Astrocyte (in vitro differentiated cells and primary cell): ENCODE results near the gene TTL. TPM values are rescaled to one million over a fixed set of nuclear protein-coding genes. Genes with fewer than 3 reads are reported as not detected.
"Not testable (repeated sequence)": the region's sequence is repeated elsewhere in the genome, so short reads cannot be mapped to it uniquely, and the experiment has no call there.

Experiments
- DNase-seq: peaks from one replicate; pipeline ENCODE4 v3.0.0-alpha.2; 2010; ENCODE audit warnings: low read depth
- FAIRE-seq: peaks from 2 replicates; lab custom pipeline; 2011; peaks lifted over from hg19 to GRCh38; lab: Jason Lieb, UNC
- H2AFZ ChIP-seq: 2 replicates; pipeline ENCODE4 v1.6.0; 2012; ENCODE audit warnings: low read depth, low read length, inconsistent platforms
- H3K27ac ChIP-seq: 2 replicates; pipeline ENCODE4 v1.5.1; 2011; ENCODE audit warnings: low read depth, low read length, inconsistent platforms
- H3K27me3 ChIP-seq: 2 replicates; pipeline ENCODE4 v1.6.0; 2011; ENCODE audit warnings: low read length, inconsistent platforms; ENCODE audit not compliant: insufficient read depth
- H3K36me3 ChIP-seq: 2 replicates; pipeline ENCODE4 v1.5.1; 2011; ENCODE audit warnings: low read length, inconsistent platforms; ENCODE audit not compliant: insufficient read depth
- H3K4me1 ChIP-seq: 2 replicates; pipeline ENCODE4 v1.5.1; 2011; ENCODE audit warnings: low read length, inconsistent platforms; ENCODE audit not compliant: insufficient read depth
- H3K4me2 ChIP-seq: 2 replicates; pipeline ENCODE4 v1.6.0; 2012; ENCODE audit warnings: low read length, inconsistent platforms
- H3K4me3 ChIP-seq: 2 replicates; pipeline ENCODE4 v1.5.1; 2011; ENCODE audit warnings: low read depth, mild to moderate bottlenecking, low read length, inconsistent platforms; ENCODE audit not compliant: insufficient read depth
- H3K79me2 ChIP-seq: 2 replicates; pipeline ENCODE4 v1.6.0; 2012; ENCODE audit warnings: mild to moderate bottlenecking, low read length, inconsistent platforms; ENCODE audit not compliant: insufficient read depth
- H3K9ac ChIP-seq: 2 replicates; pipeline ENCODE4 v1.6.0; 2012; ENCODE audit warnings: mild to moderate bottlenecking, low read length, inconsistent platforms
- H3K9me3 ChIP-seq: 2 replicates; pipeline ENCODE4 v1.5.1; 2012; ENCODE audit warnings: low read depth, mild to moderate bottlenecking, low read length, inconsistent platforms; ENCODE audit not compliant: insufficient read depth
- H4K20me1 ChIP-seq: 2 replicates; pipeline ENCODE4 v1.6.0; 2012; ENCODE audit warnings: low read length, inconsistent platforms; ENCODE audit not compliant: insufficient read depth
- H3K27ac Mint-ChIP-seq: one replicate; pipeline ENCODE4 v1.8.0; 2021; ENCODE audit warnings: mild to moderate bottlenecking, mixed read lengths; ENCODE audit not compliant: unreplicated experiment
- H3K27me3 Mint-ChIP-seq: one replicate; pipeline ENCODE4 v1.8.0; 2021; ENCODE audit warnings: low read depth, mixed read lengths; ENCODE audit not compliant: unreplicated experiment
- H3K36me3 Mint-ChIP-seq: one replicate; pipeline ENCODE4 v1.8.0; 2021; ENCODE audit warnings: low read depth, mixed read lengths; ENCODE audit not compliant: unreplicated experiment
- H3K4me1 Mint-ChIP-seq: one replicate; pipeline ENCODE4 v1.8.0; 2021; ENCODE audit warnings: low read depth, mixed read lengths; ENCODE audit not compliant: unreplicated experiment
- H3K4me3 Mint-ChIP-seq: one replicate; pipeline ENCODE4 v1.8.0; 2021; ENCODE audit warnings: mild to moderate bottlenecking, moderate library complexity, mixed read lengths; ENCODE audit not compliant: unreplicated experiment
- H3K9me3 Mint-ChIP-seq: one replicate; pipeline ENCODE4 v1.8.0; 2021; ENCODE audit warnings: mild to moderate bottlenecking, mixed read lengths; ENCODE audit not compliant: unreplicated experiment
- CTCF ChIP-seq: IDR thresholded peaks from 2 replicates; pipeline ENCODE4 v1.5.1; 2011; ENCODE audit warnings: low read depth, mild to moderate bottlenecking, inconsistent platforms, low read length, moderate library complexity; ENCODE audit not compliant: insufficient read depth
- EZH2 ChIP-seq: IDR thresholded peaks from 2 replicates; pipeline ENCODE4 v1.6.1; 2012; ENCODE audit warnings: mild to moderate bottlenecking, low read length, inconsistent platforms; ENCODE audit not compliant: insufficient read depth
- total RNA-seq: library from RNA; stranded (reverse); gene quantifications from 2 replicates; pipeline ENCODE4 v1.2.1, GENCODE V29; 2021

Gene TTL
- total RNA-seq, 1 donor from 2014 or later, result 58.1 TPM

DNA sequence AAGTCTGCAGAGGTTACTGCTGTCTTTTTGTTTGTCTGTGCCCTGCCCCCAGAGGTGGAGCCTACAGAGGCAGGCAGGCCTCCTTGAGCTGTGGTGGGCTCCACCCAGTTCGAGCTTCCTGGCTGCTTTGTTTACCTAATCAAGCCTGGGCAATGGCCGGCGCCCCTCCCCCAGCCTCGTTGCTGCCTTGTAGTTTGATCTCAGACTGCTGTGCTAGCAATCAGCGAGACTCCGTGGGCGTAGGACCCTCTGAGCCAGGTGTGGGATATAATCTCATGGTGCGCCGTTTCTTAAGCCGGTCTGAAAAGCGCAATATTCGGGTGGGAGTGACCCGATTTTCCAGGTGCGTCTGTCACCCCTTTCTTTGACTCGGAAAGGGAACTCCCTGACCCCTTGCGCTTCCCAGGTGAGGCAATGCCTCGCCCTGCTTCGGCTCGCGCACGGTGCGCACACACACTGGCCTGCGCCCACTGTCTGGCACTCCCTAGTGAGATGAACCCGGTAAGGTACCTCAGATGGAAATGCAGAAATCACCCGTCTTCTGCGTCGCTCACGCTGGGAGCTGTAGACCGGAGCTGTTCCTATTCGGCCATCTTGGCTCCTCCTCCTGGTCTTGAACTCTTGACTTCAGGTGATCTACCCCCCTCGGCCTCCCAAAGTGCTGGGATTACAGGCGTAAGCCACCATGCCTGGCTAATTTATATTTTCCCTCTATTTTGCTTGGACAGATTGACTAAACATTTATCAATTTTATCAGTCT, 27.5 kb downstream of the TTL start:
- not testable (repeated sequence) for FAIRE-seq, H3K9me3 Mint-ChIP-seq, H3K36me3 Mint-ChIP-seq, H3K27me3 ChIP-seq, H3K27ac Mint-ChIP-seq, H3K36me3 ChIP-seq, H2AFZ ChIP-seq, H3K9me3 ChIP-seq, H3K9ac ChIP-seq, H3K27me3 Mint-ChIP-seq, H3K4me3 ChIP-seq, H3K4me2 ChIP-seq, H3K4me1 ChIP-seq, H4K20me1 ChIP-seq, H3K4me1 Mint-ChIP-seq, H3K27ac ChIP-seq, DNase-seq
- H3K4me3 Mint-ChIP-seq, result peak overlapping the region; percentile 66
- peaks cover 17% of the 10 kb centered on the region for H3K79me2 ChIP-seq

DNA sequence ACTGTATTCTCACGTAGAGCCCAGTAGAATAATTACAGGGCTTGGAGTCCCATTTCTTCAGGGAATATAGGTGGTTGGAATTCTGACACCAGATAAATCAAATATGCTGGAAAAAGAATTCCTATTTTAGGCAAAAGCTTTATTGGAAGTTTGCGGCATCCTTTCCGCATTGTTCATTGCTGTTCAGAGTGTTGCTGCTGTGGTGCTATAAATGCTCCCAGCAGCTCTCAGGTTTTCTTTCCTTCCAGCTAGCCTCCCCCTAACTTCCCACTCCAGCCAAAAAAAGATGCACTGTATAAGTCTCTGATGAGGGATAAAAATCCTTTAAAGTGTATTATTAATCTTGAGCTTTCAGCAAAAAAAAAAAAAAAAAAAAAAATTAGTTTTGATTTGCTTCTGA, 34.8 kb downstream of the TTL start:
- Histone ChIP-seq H3K9ac (no peak overlapping the region), H3K9me3 (no peaks in the 10 kb centered on the region), H3K4me1 (no peaks in the 10 kb centered on the region), H3K27me3 (no peaks in the 10 kb centered on the region), H2AFZ (no peak overlapping the region), H4K20me1 (no peaks in the 10 kb centered on the region), H3K36me3 (peaks cover 12% of the 10 kb centered on the region), H3K79me2 (no peaks in the 10 kb centered on the region), H3K4me3 (no peak overlapping the region), H3K4me2 (no peak overlapping the region), H3K27ac (no peak overlapping the region)
- TF ChIP-seq EZH2, result no peak
- no peak for TF ChIP-seq CTCF
- Mint-ChIP-seq H3K9me3 (no peaks in the 10 kb centered on the region), H3K27ac (no peak overlapping the region), H3K27me3 (no peaks in the 10 kb centered on the region), H3K4me1 (no peaks in the 10 kb centered on the region), H3K4me3 (no peak overlapping the region), H3K36me3 (peaks cover 30% of the 10 kb centered on the region)
- no peak for DNase-seq
- no peak for FAIRE-seq

DNA sequence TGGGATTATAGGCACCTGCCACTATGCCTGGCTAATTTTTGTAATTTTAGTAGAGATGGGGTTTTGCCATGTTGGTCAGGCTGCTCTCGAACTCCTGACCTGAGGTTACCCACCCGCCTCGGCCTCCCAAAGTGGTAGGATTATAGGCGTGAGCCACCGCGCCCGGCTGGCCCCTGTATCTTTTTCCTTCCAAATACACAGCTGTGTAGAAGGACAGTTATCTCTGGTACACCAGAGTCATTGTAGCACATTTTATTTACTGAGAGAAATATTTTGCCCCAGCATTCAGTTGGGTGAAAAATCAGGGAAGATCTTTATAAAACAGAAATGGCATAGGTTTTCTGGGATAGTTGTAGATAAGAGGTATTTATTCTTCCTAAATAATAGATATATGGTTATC, 36.9 kb downstream of the TTL start:
- Histone ChIP-seq H2AFZ (no peak overlapping the region), H3K4me2 (no peak overlapping the region), H3K27ac (no peak overlapping the region), H4K20me1 (no peaks in the 10 kb centered on the region), H3K79me2 (no peaks in the 10 kb centered on the region), H3K9ac (no peak overlapping the region), H3K36me3 (peaks cover 19% of the 10 kb centered on the region), H3K27me3 (no peaks in the 10 kb centered on the region), H3K4me3 (no peak overlapping the region), H3K9me3 (no peaks in the 10 kb centered on the region), H3K4me1 (no peaks in the 10 kb centered on the region)
- DNase-seq, result no peak
- Mint-ChIP-seq H3K4me3 (no peak overlapping the region), H3K27me3 (no peaks in the 10 kb centered on the region), H3K4me1 (no peaks in the 10 kb centered on the region), H3K36me3 (peaks cover 50% of the 10 kb centered on the region), H3K9me3 (no peaks in the 10 kb centered on the region), H3K27ac (no peak overlapping the region)
- no peak for FAIRE-seq
- TF ChIP-seq CTCF (no peak), EZH2 (no peak)
